Ovary (tissue), 3 donors: Measurements from ENCODE around the gene PRDM1.

Experiments used
- CTCF ChIP-seq, 3 donors: fragments of 450-650 bp in 2 of 3; fragments of 200-600 bp in 1 of 3; IDR thresholded peaks; one replicate each; pipeline versions ENCODE4 v1.5.1 to v1.8.0; 2016 to 2022; ENCODE audit warnings: antibody characterized with exemption in 3 of 3, mild to moderate bottlenecking in 1 of 3
- EP300 ChIP-seq: sonication (generic); formaldehyde crosslinking; IDR thresholded peaks from one replicate; pipeline ENCODE4 v1.6.1; 2017; ENCODE audit warnings: antibody characterized with exemption
- POLR2A ChIP-seq: fragments of 450-650 bp; IDR thresholded peaks from one replicate; pipeline ENCODE4 v1.6.1; 2017; ENCODE audit warnings: antibody characterized with exemption, mild to moderate bottlenecking, moderate library complexity
- donor health status: DM: no; HTN: no; CAD: no.

DNA sequence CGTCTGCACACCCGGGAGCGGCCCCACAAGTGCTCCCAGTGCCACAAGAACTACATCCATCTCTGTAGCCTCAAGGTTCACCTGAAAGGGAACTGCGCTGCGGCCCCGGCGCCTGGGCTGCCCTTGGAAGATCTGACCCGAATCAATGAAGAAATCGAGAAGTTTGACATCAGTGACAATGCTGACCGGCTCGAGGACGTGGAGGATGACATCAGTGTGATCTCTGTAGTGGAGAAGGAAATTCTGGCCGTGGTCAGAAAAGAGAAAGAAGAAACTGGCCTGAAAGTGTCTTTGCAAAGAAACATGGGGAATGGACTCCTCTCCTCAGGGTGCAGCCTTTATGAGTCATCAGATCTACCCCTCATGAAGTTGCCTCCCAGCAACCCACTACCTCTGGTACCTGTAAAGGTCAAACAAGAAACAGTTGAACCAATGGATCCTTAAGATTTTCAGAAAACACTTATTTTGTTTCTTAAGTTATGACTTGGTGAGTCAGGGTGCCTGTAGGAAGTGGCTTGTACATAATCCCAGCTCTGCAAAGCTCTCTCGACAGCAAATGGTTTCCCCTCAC lies 21.0 kb downstream of the PRDM1 start:
- no peak for TF ChIP-seq CTCF (IDR thresholded peaks at IDR 0.05)
- no peak for TF ChIP-seq POLR2A
- TF ChIP-seq EP300: no peak
